LNCAP (cell line): Measurements from ENCODE around the gene GRID1.

Experiments used
- TF ChIP-seq, protein P1 (sequence below): fragments of 450-650 bp; IDR thresholded peaks from 2 replicates; pipeline ENCODE4 v1.5.1; 2017; ENCODE audit warnings: mild to moderate bottlenecking

GRID1 gene

DNA sequence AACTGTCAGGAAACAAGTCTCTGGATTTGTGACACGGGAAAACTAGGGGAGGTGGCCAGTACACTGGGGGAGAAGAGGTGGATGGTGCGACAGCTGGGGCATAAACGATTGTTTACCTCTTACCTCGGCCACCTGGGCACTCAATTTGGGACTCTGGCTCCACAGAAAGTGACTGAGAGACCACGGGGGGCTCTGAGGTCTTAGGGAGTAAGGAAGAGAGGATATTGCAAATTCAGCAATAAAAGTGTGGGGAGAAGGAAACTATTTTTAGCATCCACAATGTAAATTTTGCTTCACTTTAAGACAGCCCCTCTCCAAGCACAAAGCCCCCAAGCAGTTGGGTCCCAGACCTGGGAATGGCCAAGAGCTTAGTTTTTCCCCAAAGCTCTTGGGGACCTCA lies 440.5 kb downstream of the GRID1 start:
- TF ChIP-seq, protein P1, sequence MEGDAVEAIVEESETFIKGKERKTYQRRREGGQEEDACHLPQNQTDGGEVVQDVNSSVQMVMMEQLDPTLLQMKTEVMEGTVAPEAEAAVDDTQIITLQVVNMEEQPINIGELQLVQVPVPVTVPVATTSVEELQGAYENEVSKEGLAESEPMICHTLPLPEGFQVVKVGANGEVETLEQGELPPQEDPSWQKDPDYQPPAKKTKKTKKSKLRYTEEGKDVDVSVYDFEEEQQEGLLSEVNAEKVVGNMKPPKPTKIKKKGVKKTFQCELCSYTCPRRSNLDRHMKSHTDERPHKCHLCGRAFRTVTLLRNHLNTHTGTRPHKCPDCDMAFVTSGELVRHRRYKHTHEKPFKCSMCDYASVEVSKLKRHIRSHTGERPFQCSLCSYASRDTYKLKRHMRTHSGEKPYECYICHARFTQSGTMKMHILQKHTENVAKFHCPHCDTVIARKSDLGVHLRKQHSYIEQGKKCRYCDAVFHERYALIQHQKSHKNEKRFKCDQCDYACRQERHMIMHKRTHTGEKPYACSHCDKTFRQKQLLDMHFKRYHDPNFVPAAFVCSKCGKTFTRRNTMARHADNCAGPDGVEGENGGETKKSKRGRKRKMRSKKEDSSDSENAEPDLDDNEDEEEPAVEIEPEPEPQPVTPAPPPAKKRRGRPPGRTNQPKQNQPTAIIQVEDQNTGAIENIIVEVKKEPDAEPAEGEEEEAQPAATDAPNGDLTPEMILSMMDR, result no peak

DNA sequence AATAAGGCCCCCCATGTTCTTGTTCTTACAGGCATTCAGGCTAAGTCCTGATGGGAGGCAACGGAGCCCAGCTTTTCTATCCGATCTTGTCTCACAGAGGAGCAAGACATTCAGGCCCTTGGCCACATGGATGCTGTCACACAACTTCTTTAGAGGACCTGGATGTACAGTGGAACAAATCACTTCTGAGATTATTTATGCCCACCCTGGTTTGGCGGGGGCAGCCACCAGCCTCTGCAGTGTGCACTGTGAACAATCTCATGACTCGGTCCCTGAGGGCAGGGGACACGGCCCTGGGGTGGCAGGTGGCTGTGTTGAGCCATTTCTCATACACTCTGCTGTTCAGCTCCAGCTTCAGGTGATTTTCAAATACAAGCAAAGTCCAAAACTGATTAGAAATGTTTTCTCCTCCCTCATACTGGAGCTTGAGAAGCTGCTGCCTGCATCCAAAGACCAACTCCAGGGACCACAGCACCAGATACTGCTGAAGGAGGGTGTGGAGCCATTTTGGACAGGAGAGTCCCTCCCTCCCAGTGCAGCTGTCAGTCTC lies 441.3 kb downstream of the GRID1 start:
- TF ChIP-seq, protein P1, result no peak

DNA sequence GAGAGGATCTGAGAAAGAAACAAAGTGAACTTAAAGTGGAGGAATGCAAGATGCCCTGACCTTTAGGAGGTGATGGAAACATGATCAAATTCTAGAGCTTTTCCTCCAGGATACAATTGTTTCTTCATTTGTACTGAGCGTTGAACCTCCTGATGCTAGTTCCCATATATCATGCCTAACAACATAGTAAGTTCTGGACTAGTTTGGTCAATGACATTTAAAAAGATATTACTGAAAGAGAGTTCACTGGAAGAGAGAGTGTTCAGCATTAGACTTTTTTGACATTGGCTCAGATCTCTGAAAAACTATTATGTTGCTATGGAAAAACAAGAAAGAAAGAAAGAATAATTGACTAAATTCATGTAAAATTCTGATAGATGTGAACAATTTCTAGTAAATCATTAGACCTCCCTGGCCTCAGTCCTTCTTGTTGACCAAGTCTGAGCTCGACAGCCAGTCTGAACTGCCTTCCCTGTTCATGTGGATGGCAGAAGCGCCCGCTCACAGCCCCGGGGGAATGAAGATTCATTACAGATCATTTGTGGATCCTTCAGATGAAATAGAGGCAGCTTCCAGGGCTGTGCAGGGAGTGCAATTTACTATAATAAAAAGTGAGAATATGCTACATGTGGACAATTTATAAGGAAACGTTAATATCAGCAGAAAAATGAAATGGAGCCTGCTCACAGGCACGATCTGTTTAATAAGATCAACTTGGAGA lies 442.1 kb downstream of the GRID1 start:
- TF ChIP-seq, protein P1, result no peak

DNA sequence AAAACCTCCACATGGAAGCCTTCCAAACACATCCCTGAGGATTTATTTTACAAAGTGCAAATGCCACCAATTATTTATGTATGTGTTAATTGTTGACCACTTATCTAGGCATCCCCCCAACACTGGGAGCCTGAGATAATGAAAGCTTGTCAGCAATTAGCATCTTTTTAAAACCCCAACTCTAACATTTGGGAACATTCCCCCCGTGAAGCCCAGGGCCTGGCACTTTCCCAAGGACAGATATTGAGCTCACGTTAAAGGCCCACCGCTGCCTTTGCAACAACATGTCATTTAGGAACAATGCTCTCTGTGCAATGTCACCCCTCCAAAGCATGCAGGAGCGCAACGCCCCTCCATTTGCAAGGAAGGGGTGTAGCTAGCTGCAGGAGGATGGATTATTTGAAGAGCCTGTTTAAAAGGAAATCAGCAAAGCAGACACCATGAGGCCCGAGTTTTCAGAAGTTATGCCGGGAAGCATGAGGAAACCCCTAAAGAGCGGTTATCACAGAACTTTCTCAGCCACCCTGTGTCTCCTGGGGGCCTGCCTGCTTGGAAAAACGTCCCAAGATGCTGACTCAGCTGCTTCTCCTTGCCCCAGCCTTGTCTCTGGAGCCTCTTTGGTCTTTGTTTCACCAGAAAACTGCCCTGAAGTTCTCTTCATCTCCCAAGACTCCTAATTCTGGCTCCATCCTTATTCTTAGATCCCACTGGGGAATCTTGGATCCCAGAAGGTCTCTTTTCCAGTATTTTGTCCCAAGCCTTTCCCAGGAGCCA lies 444.1 kb downstream of the GRID1 start:
- TF ChIP-seq, protein P1, result no peak

DNA sequence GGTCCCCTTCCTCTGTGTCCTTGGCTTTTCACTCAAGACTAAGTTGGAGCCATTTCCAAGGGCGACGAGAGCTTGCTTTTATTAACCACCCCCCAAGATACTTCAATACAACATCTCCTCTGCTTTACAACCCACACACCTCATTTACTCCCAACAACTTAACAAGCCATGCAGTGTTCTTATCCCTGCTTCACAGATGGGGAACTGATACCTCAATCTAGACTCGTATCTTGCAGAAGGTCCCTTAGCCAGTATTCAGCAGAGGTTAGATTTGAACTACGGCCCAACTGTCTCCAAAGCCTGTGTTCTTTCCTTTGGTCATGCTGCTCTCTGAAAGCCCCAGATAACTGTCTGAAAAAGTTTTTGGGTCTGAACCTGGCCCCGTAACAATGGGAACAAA lies 444.8 kb downstream of the GRID1 start:
- TF ChIP-seq, protein P1, result no peak

DNA sequence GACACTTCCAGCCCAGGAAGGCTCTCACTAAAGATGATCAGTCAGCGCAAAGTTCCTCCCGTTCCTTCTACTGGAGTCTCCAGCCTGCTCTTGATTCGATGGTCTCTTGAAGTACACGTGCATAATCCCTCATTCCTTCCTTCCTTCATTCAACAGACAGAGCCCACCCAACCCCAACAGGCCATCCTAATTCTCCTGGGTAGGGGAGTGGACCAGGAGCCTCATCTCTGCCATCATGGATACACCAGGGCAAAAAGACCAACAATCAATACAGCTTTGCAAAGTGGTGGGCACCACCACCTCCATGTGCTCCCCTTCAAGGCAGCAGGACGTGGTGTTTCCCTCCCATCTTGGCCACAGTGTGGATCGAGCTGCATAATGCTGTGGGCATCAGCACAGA lies 446.3 kb downstream of the GRID1 start:
- TF ChIP-seq, protein P1, result no peak

DNA sequence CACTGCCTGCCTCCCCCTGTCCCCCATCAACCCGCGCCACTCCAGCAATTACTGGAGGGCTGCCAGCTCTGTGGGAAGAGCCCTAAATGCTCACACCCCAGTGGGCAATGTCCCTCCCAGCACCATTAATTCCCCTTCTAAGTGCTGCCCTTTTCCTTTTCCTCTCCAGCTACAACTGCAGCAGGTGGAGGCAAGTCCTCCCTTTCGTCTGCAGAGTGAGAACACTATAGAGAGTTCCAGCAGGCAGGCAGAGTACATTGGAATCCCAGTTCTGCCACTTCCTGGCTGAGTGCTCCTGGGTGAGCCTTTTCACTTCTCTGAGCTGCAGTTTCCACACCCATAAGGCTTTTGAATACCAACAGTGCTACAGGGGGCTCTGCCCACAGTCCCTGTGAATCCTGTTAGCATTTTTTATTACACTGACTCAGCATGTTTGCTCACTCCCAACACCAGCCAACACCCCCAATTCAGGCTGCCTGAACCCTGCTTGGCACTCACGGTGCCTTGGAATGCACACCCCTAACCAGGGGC lies 447.0 kb downstream of the GRID1 start:
- TF ChIP-seq, protein P1, result no peak
